Transverse colon (tissue), 4 donors: ENCODE data around the gene MOB3C.

ENCODE experiments used
- POLR2AphosphoS5 ChIP-seq, 3 donors: sonication (generic); formaldehyde crosslinking; IDR thresholded peaks; one replicate each; pipeline ENCODE4 v1.6.1; 2016; ENCODE audit warnings: antibody characterized with exemption in 3 of 3
- TF ChIP-seq, protein P1 (sequence below), 5 experiments: fragments of 200-600 bp in 3 of 5; fragments of 450-650 bp in 2 of 5; sonication (generic) in 3 of 5; IDR thresholded peaks; 1 replicate in 2 of 5; 2 replicates in 3 of 5; pipeline ENCODE4 v1.5.1; 2016 to 2017; ENCODE audit warnings: antibody characterized with exemption in 5 of 5, inconsistent platforms in 3 of 5, mild to moderate bottlenecking in 2 of 5, moderate library complexity in 1 of 5

GRCh38 chr1:46650491-46650890 is 33.9 kb upstream of the MOB3C start:
- TF ChIP-seq, protein P1, sequence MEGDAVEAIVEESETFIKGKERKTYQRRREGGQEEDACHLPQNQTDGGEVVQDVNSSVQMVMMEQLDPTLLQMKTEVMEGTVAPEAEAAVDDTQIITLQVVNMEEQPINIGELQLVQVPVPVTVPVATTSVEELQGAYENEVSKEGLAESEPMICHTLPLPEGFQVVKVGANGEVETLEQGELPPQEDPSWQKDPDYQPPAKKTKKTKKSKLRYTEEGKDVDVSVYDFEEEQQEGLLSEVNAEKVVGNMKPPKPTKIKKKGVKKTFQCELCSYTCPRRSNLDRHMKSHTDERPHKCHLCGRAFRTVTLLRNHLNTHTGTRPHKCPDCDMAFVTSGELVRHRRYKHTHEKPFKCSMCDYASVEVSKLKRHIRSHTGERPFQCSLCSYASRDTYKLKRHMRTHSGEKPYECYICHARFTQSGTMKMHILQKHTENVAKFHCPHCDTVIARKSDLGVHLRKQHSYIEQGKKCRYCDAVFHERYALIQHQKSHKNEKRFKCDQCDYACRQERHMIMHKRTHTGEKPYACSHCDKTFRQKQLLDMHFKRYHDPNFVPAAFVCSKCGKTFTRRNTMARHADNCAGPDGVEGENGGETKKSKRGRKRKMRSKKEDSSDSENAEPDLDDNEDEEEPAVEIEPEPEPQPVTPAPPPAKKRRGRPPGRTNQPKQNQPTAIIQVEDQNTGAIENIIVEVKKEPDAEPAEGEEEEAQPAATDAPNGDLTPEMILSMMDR (IDR thresholded peaks at IDR 0.05) = no peak
- TF ChIP-seq POLR2AphosphoS5 (IDR thresholded peaks at IDR 0.05) = no peak
